H1 (cell line): Measurements from ENCODE around the gene FOXP2. TPM values are rescaled to one million over a fixed set of nuclear protein-coding genes. Genes with fewer than 3 reads are reported as not detected.

Source experiments
- CTCF ChIA-PET: fragments of 300-600 bp; sonication (Branson Sonifier 250); formaldehyde crosslinking; loops from one replicate; lab custom pipeline; 2021; ENCODE audit not compliant: partially characterized antibody; lab: Charles Lee
- POLR2A ChIA-PET: fragments of 300-600 bp; sonication (Branson Sonifier 250); formaldehyde crosslinking; loops from one replicate; lab custom pipeline; 2021; ENCODE audit warnings: inconsistent platforms; ENCODE audit not compliant: partially characterized antibody; lab: Charles Lee
- DNase-seq, 2 experiments: peaks; one replicate each; pipeline versions ENCODE4 v3.0.0 to v3.0.0-alpha.2; 2010 to 2022; ENCODE audit warnings: low spot score in 2 of 2, low read depth in 1 of 2, mixed read lengths in 1 of 2
- FAIRE-seq: peaks from 2 replicates; lab custom pipeline; 2011; peaks lifted over from hg19 to GRCh38; lab: Jason Lieb, UNC
- H2AFZ ChIP-seq: 2 replicates; pipeline ENCODE4 v1.8.1; 2012; ENCODE audit warnings: low read length, inconsistent platforms
- H2AK5ac ChIP-seq: 2 replicates; pipeline ENCODE4 v1.6.1; 2013; ENCODE audit warnings: low read depth, low read length
- H2BK120ac ChIP-seq: replicated peaks from 2 replicates; pipeline ENCODE3; 2013; ENCODE audit warnings: low read depth, low read length, inconsistent platforms
- H2BK12ac ChIP-seq: 2 replicates; pipeline ENCODE4 v1.6.1; 2013; ENCODE audit warnings: low read depth, low read length
- H2BK15ac ChIP-seq: 2 replicates; pipeline ENCODE4 v1.6.1; 2013; ENCODE audit warnings: low read length
- H2BK20ac ChIP-seq: 2 replicates; pipeline ENCODE4 v1.6.1; 2013; ENCODE audit warnings: low read length
- H2BK5ac ChIP-seq: 2 replicates; pipeline ENCODE4 v1.6.1; 2013; ENCODE audit warnings: low read depth, low read length
- H3K14ac ChIP-seq: 2 replicates; pipeline ENCODE4 v1.6.1; 2013; ENCODE audit warnings: inconsistent platforms; ENCODE audit not compliant: insufficient read length
- H3K18ac ChIP-seq: 2 replicates; pipeline ENCODE4 v1.6.1; 2013; ENCODE audit warnings: low read length; ENCODE audit errors: extremely low read depth
- H3K23ac ChIP-seq: 2 replicates; pipeline ENCODE4 v1.6.1; 2013; ENCODE audit warnings: inconsistent platforms; ENCODE audit not compliant: insufficient read length
- H3K23me2 ChIP-seq: 2 replicates; pipeline ENCODE4 v1.6.1; 2013; ENCODE audit warnings: low read depth, low read length
- H3K27ac ChIP-seq: 2 replicates; pipeline ENCODE4 v1.6.1; 2011; ENCODE audit warnings: low read depth, low read length, inconsistent platforms
- H3K27me3 ChIP-seq, 4 experiments: replicated peaks in 1 of 4; 1 replicate in 1 of 4; 2 replicates in 3 of 4; pipeline versions ENCODE4 v1.6.1 to v1.8.1; 2011 to 2013; ENCODE audit warnings: low read length in 3 of 4, mild to moderate bottlenecking in 3 of 4, inconsistent platforms in 2 of 4, mixed read lengths in 2 of 4, moderate library complexity in 1 of 4; ENCODE audit not compliant: control insufficient read depth in 3 of 4, insufficient read depth in 3 of 4; ENCODE audit errors: extremely low read depth in 1 of 4
- H3K36me3 ChIP-seq, 4 experiments: 2 replicates each; pipeline versions ENCODE4 v1.6.1 to v1.8.1; 2011 to 2013; ENCODE audit warnings: mild to moderate bottlenecking in 4 of 4, low read length in 3 of 4, moderate library complexity in 2 of 4, control low read depth in 1 of 4, inconsistent platforms in 1 of 4; ENCODE audit not compliant: insufficient read depth in 4 of 4, control insufficient read depth in 2 of 4
- H3K4ac ChIP-seq: replicated peaks from 2 replicates; pipeline ENCODE3; 2013; ENCODE audit warnings: low read length, low read depth, mixed read lengths, inconsistent platforms; ENCODE audit not compliant: insufficient read length
- H3K4me1 ChIP-seq, 4 experiments: replicated peaks in 1 of 4; 1 replicate in 1 of 4; 2 replicates in 3 of 4; pipeline versions ENCODE4 v1.6.1 to v1.8.1; 2011 to 2013; ENCODE audit warnings: low read length in 3 of 4, inconsistent platforms in 2 of 4, mixed read lengths in 1 of 4; ENCODE audit not compliant: insufficient read depth in 4 of 4, control insufficient read depth in 3 of 4
- H3K4me2 ChIP-seq, 2 experiments: 2 replicates each; pipeline versions ENCODE4 v1.6.1 to v1.8.1; 2011 to 2013; ENCODE audit warnings: low read depth in 2 of 2, low read length in 2 of 2, control low read depth in 1 of 2, inconsistent platforms in 1 of 2, mild to moderate bottlenecking in 1 of 2; ENCODE audit not compliant: insufficient read depth in 1 of 2
- H3K4me3 ChIP-seq, 4 experiments: fragments of 200-600, 300-600 bp in 1 of 4; sonication (generic), shearing (Covaris generic), sonication (Bioruptor Twin) in 1 of 4; 2 replicates each; pipeline versions ENCODE4 v1.5.1 to v1.8.1; 2011 to 2016; ENCODE audit warnings: low read length in 4 of 4, low read depth in 3 of 4, control low read depth in 2 of 4, inconsistent platforms in 2 of 4, mild to moderate bottlenecking in 2 of 4, mixed read lengths in 1 of 4, moderate library complexity in 1 of 4; ENCODE audit not compliant: insufficient read depth in 2 of 4; ENCODE audit errors: extremely low read depth in 1 of 4
- H3K56ac ChIP-seq: replicated peaks from 2 replicates; pipeline ENCODE3; 2013; ENCODE audit warnings: low read depth, mild to moderate bottlenecking, mixed read lengths, low read length, inconsistent platforms; ENCODE audit not compliant: insufficient read length
- H3K79me1 ChIP-seq: 2 replicates; pipeline ENCODE4 v1.6.1; 2013; ENCODE audit warnings: low read depth, low read length, control low read depth
- H3K79me2 ChIP-seq, 2 experiments: 2 replicates each; pipeline versions ENCODE4 v1.6.1 to v1.8.1; 2012 to 2013; ENCODE audit warnings: low read length in 2 of 2, mild to moderate bottlenecking in 2 of 2, inconsistent platforms in 1 of 2; ENCODE audit not compliant: insufficient read depth in 2 of 2, control insufficient read depth in 1 of 2
- H3K9ac ChIP-seq, 4 experiments: replicated peaks in 1 of 4; 1 replicate in 1 of 4; 2 replicates in 3 of 4; pipeline versions ENCODE4 v1.6.1 to v1.8.1; 2011 to 2013; ENCODE audit warnings: low read depth in 3 of 4, low read length in 3 of 4, control low read depth in 2 of 4, mild to moderate bottlenecking in 2 of 4, moderate library complexity in 2 of 4, inconsistent platforms in 1 of 4; ENCODE audit errors: extremely low read depth in 1 of 4
- H3K9me3 ChIP-seq, 2 experiments: 2 replicates each; pipeline versions ENCODE4 v1.6.1 to v1.8.1; 2012 to 2013; ENCODE audit warnings: mild to moderate bottlenecking in 2 of 2, moderate library complexity in 2 of 2, control low read depth in 1 of 2, inconsistent platforms in 1 of 2, low read depth in 1 of 2, low read length in 1 of 2, mixed read lengths in 1 of 2; ENCODE audit not compliant: insufficient read depth in 2 of 2
- H4K20me1 ChIP-seq, 2 experiments: replicated peaks in 1 of 2; 2 replicates each; pipeline versions ENCODE3 to v1.8.1; 2011 to 2013; ENCODE audit warnings: inconsistent platforms in 2 of 2, low read length in 2 of 2, mild to moderate bottlenecking in 1 of 2; ENCODE audit not compliant: insufficient read depth in 2 of 2, control insufficient read depth in 1 of 2
- H4K5ac ChIP-seq: 2 replicates; pipeline ENCODE4 v1.6.1; 2013; ENCODE audit warnings: low read length, low read depth, mixed read lengths, inconsistent platforms; ENCODE audit not compliant: insufficient read length
- H4K8ac ChIP-seq: 2 replicates; pipeline ENCODE4 v1.8.0; 2013; ENCODE audit warnings: mild to moderate bottlenecking, moderate library complexity, low read length, inconsistent platforms; ENCODE audit not compliant: insufficient read depth; ENCODE audit errors: extremely low read depth
- H4K91ac ChIP-seq: replicated peaks from 2 replicates; pipeline ENCODE3; 2013; ENCODE audit warnings: low read length, mixed read lengths, inconsistent platforms; ENCODE audit not compliant: insufficient read length
- JUN ChIP-seq: IDR thresholded peaks from 2 replicates; pipeline ENCODE4 v1.6.1; 2011; ENCODE audit warnings: low read depth, mild to moderate bottlenecking, improper control_type of control experiment, low read length
- WGBS, 2 experiments: shearing (Covaris generic) in 1 of 2; methylation state at CpG; one replicate each; pipeline versions ENCODE4 v1.1.6 to v1.1.7; 2013 to 2015; ENCODE audit warnings: low lambda C conversion rate in 2 of 2, mixed read lengths in 2 of 2, inconsistent platforms in 1 of 2, low coverage in 1 of 2, missing lambda C conversion rate in 1 of 2; ENCODE audit not compliant: insufficient replicate concordance in 2 of 2, insufficient coverage in 1 of 2, insufficient read length in 1 of 2; ENCODE audit errors: extremely low coverage in 1 of 2, missing lambda C conversion rate in 1 of 2; 5-methylcytosine and 5-hydroxymethylcytosine counted together
- polyA plus RNA-seq, 7 experiments: library from polyadenylated mRNA; depleted of rRNA in 3 of 7; stranded (reverse) in 5 of 7; unstranded in 2 of 7; fragments of >200 nt in 5 of 7; fragments of 200-250 nt in 2 of 7; gene quantifications; 1 replicate in 5 of 7; 2 replicates in 1 of 7; 4 replicates in 1 of 7; pipeline versions ENCODE4 v1.2.1 to v1.2.3, GENCODE V29; 2011 to 2013; ENCODE audit warnings: missing spikeins in 2 of 7, mixed read lengths in 2 of 7
- total RNA-seq: library from RNA; stranded (reverse); fragmentation: NEBNext Ultra II Directional; extraction: Animal tissue kit (Norgen Biotek cat#: 25700); gene quantifications from 2 replicates; pipeline ENCODE4 v1.2.1, GENCODE V29; 2021

The FOXP2 gene
- total and polyA plus RNA-seq, 2 of the 8 experiments (the other 6 are each of a cell fraction or from before 2014, with no cell fraction given): 0.09 to 0.43 TPM

GRCh38 chr7:114623146-114623545, 208.5 kb downstream of the FOXP2 start:
- H3K56ac ChIP-seq: no peak overlapping the region
- H3K14ac ChIP-seq: no peak overlapping the region
- H3K18ac ChIP-seq: no peak overlapping the region
- H2AFZ ChIP-seq: no peak overlapping the region
- ChIA-PET POLR2A (no interaction called here), CTCF (no interaction called here)
- no peaks in the 10 kb centered on the region for H3K4me1 ChIP-seq
- no peak overlapping the region for H3K23ac ChIP-seq
- H4K20me1 ChIP-seq: no peaks in the 10 kb centered on the region
- no peaks in the 10 kb centered on the region for H3K36me3 ChIP-seq
- H3K9me3 ChIP-seq: no peaks in the 10 kb centered on the region
- no peak overlapping the region for H3K27ac ChIP-seq
- no peak overlapping the region for H2BK120ac ChIP-seq
- H2BK12ac ChIP-seq: no peak overlapping the region
- no peak overlapping the region for H3K9ac ChIP-seq
- WGBS, 2 experiments: 96% methylated on average over 2 of the region's 2 CpGs; no CpG with 5 or more reads in 1 of the 2 experiments
- no peak overlapping the region for H2BK20ac ChIP-seq
- H3K79me2 ChIP-seq: no peaks in the 10 kb centered on the region
- H4K8ac ChIP-seq: no peak overlapping the region
- no peak for DNase-seq
- no peak overlapping the region for H3K4me3 ChIP-seq
- H3K23me2 ChIP-seq: no peaks in the 10 kb centered on the region
- no peak overlapping the region for H2BK5ac ChIP-seq
- no peak overlapping the region for H2AK5ac ChIP-seq
- H4K5ac ChIP-seq: no peak overlapping the region
- TF ChIP-seq JUN: no peak
- TF ChIP-seq, all 59 proteins: peak for 0
- FAIRE-seq: no peak
- no peak overlapping the region for H3K4me2 ChIP-seq
- no peaks in the 10 kb centered on the region for H3K79me1 ChIP-seq
- H3K4ac ChIP-seq: no peak overlapping the region
- H2BK15ac ChIP-seq: no peak overlapping the region
- no peak overlapping the region for H4K91ac ChIP-seq
- no peaks in the 10 kb centered on the region for H3K27me3 ChIP-seq
